Sigmoid colon (tissue), 3 donors: ENCODE measurements around the gene HOXC5.

ENCODE experiments used
- POLR2A ChIP-seq, 2 donors: fragments of 450-650 bp; IDR thresholded peaks; one replicate each; pipeline ENCODE4 v1.6.1; 2016; ENCODE audit warnings: antibody characterized with exemption in 2 of 2, mild to moderate bottlenecking in 2 of 2, moderate library complexity in 2 of 2
- TF ChIP-seq, protein P1 (sequence below), 4 experiments: fragments of 450-650 bp in 3 of 4; fragments of 200-600 bp in 1 of 4; IDR thresholded peaks; one replicate each; pipeline ENCODE4 v1.5.1; 2016 to 2019; ENCODE audit warnings: antibody characterized with exemption in 4 of 4, mild to moderate bottlenecking in 3 of 4, moderate library complexity in 2 of 4

DNA sequence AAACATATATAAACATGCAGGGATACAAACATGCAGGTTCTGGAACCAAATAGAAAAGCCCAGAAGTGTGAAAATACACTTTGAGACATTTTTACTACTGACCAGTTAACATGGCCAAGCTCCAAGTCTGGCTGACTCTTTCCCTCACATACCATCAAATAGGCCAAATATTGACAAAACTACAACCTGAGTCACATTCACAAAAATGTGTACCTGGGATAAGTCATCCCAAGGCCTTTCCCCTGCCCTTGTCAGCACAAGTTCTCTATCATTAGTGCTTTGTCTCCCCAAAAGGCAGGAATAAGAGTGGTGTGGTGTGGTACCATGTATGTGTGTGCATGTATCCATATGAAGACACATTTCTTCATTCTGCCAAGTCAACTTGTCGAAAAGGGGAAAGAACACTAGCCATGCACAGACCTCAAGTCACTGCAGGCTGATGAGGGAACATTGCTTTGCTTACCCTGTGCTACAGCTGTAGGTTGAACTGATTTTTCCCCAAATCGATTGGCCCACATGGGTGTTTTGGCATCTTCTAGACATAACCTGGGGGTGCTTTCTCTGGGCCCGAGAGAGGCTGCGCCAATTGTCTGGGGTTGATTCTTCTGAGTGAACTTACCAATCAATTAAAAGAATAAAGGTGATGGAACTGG, 35.7 kb downstream of the HOXC5 start:
- TF ChIP-seq, protein P1, sequence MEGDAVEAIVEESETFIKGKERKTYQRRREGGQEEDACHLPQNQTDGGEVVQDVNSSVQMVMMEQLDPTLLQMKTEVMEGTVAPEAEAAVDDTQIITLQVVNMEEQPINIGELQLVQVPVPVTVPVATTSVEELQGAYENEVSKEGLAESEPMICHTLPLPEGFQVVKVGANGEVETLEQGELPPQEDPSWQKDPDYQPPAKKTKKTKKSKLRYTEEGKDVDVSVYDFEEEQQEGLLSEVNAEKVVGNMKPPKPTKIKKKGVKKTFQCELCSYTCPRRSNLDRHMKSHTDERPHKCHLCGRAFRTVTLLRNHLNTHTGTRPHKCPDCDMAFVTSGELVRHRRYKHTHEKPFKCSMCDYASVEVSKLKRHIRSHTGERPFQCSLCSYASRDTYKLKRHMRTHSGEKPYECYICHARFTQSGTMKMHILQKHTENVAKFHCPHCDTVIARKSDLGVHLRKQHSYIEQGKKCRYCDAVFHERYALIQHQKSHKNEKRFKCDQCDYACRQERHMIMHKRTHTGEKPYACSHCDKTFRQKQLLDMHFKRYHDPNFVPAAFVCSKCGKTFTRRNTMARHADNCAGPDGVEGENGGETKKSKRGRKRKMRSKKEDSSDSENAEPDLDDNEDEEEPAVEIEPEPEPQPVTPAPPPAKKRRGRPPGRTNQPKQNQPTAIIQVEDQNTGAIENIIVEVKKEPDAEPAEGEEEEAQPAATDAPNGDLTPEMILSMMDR (IDR thresholded peaks at IDR 0.05), result no peak
- no peak for TF ChIP-seq POLR2A (IDR thresholded peaks at IDR 0.05)
